Upper lobe of right lung (tissue), 1 donor: ENCODE measurements around the gene PHACTR3. TPM values are rescaled to one million over a fixed set of nuclear protein-coding genes. Genes with fewer than 3 reads are reported as not detected.
A peak's percentile ranks its signal among the peaks of the same experiment; 100 is the strongest.

Experiments
- ATAC-seq: fragments of 200-7000 bp; cut with Tn5 transposase; one replicate; pipeline ENCODE4 v1.9.1; 2020; ENCODE audit warnings: mild to moderate bottlenecking, moderate library complexity
- DNase-seq: peaks from one replicate; pipeline ENCODE4 v3.0.0-alpha.2; 2020
- H3K27ac ChIP-seq: fragments of 200-600 bp; one replicate; pipeline ENCODE4 v1.8.0; 2022
- H3K27me3 ChIP-seq: fragments of 200-600 bp; one replicate; pipeline ENCODE4 v1.8.0; 2022; ENCODE audit warnings: mild to moderate bottlenecking
- H3K36me3 ChIP-seq: fragments of 200-600 bp; one replicate; pipeline ENCODE4 v1.8.0; 2022
- H3K4me1 ChIP-seq: fragments of 200-600 bp; one replicate; pipeline ENCODE4 v1.8.0; 2022
- H3K4me3 ChIP-seq: fragments of 200-600 bp; one replicate; pipeline ENCODE4 v1.8.0; 2022; ENCODE audit warnings: mild to moderate bottlenecking
- H3K9me3 ChIP-seq: fragments of 200-600 bp; one replicate; pipeline ENCODE4 v1.8.0; 2022
- CTCF ChIP-seq: fragments of 200-600 bp; IDR thresholded peaks from one replicate; pipeline ENCODE4 v1.8.0; 2022; ENCODE audit warnings: antibody characterized with exemption
- intact Hi-C: fragments of 100-400 bp; cut with DNase I; formaldehyde crosslinking; loops from one replicate; pipeline ENCODE4 v1.11.0; 2022
- total RNA-seq: library from RNA; stranded (reverse); fragmentation: NEBNext Ultra II Directional; extraction: Animal tissue kit (Norgen Biotek cat#: 25700); gene quantifications from one replicate; pipeline ENCODE4 v1.2.1, GENCODE V29; 2021
- donor health status: DM: no; HTN: yes; CAD: no; lungs with severe emphysema.

The PHACTR3 gene
- total RNA-seq, 1 donor from 2014 or later = 18.2 TPM

GRCh38 chr20:59782986-59783640 is 178.8 kb downstream of the PHACTR3 start:
- no peaks in the 10 kb centered on the region for H3K27me3 ChIP-seq
- intact Hi-C loops = no loop called here
- peak; percentile 71 for ATAC-seq
- DNase-seq = no peak
- H3K4me1 ChIP-seq = no peaks in the 10 kb centered on the region
- no peaks in the 10 kb centered on the region for H3K36me3 ChIP-seq
- H3K4me3 ChIP-seq = no peak overlapping the region
- no peaks in the 10 kb centered on the region for H3K9me3 ChIP-seq
- no peak overlapping the region for H3K27ac ChIP-seq
- TF ChIP-seq CTCF = peak; percentile 76

GRCh38 chr20:59783641-59784010 is 179.3 kb downstream of the PHACTR3 start:
- no peaks in the 10 kb centered on the region for H3K27me3 ChIP-seq
- no peak overlapping the region for H3K4me3 ChIP-seq
- H3K27ac ChIP-seq = no peak overlapping the region
- intact Hi-C loops = no loop called here
- H3K36me3 ChIP-seq = no peaks in the 10 kb centered on the region
- no peak for TF ChIP-seq CTCF
- ATAC-seq (no peak), DNase-seq (no peak)
- no peaks in the 10 kb centered on the region for H3K4me1 ChIP-seq
- H3K9me3 ChIP-seq = no peaks in the 10 kb centered on the region

- no peak for ATAC-seq
- H3K36me3 ChIP-seq = no peaks in the 10 kb centered on the region
- no peak overlapping the region for H3K27ac ChIP-seq
- intact Hi-C loops = no loop called here
- no peaks in the 10 kb centered on the region for H3K4me1 ChIP-seq
- H3K9me3 ChIP-seq = no peaks in the 10 kb centered on the region
- no peaks in the 10 kb centered on the region for H3K27me3 ChIP-seq
- no peak overlapping the region for H3K4me3 ChIP-seq
- DNase-seq = no peak
- TF ChIP-seq CTCF = no peak
These were observed 180.0 kb downstream of the PHACTR3 start for GRCh38 chr20:59784365-59784764.

- Histone ChIP-seq H3K9me3 (no peaks in the 10 kb centered on the region), H3K27me3 (no peaks in the 10 kb centered on the region), H3K4me3 (no peak overlapping the region), H3K4me1 (no peaks in the 10 kb centered on the region), H3K27ac (no peak overlapping the region), H3K36me3 (no peaks in the 10 kb centered on the region)
- TF ChIP-seq CTCF = no peak
- ATAC-seq (no peak), DNase-seq (no peak)
- intact Hi-C loops = no loop called here
These were observed 180.7 kb downstream of the PHACTR3 start for GRCh38 chr20:59784791-59785668.

- DNase-seq (no peak), ATAC-seq (no peak)
- intact Hi-C loops = no loop called here
- no peak for TF ChIP-seq CTCF
- Histone ChIP-seq H3K4me3 (no peak overlapping the region), H3K9me3 (no peaks in the 10 kb centered on the region), H3K27me3 (peaks cover 4% of the 10 kb centered on the region), H3K27ac (no peak overlapping the region), H3K4me1 (no peaks in the 10 kb centered on the region), H3K36me3 (no peaks in the 10 kb centered on the region)
These were observed 181.3 kb downstream of the PHACTR3 start for GRCh38 chr20:59785669-59785959.
